ENCODE results near the gene FBXO24.

GRCh38 chr7:100629117-100629716 is 43.1 kb downstream of the FBXO24 start:
- peak; percentile 37; the same call in 1 of the 2 replicates for TF ChIP-seq CTCF (tag by site-specific recombination; IDR thresholded peaks at IDR 0.05)
- TF ChIP-seq MEIS1 (CRISPR knock-in tag; IDR thresholded peaks at IDR 0.05; ENCODE audit: borderline replicate concordance): no peak
- no peak for TF ChIP-seq ZNF311 (tag by site-specific recombination; IDR thresholded peaks at IDR 0.05; ENCODE audit: borderline replicate concordance)
- no peak for TF ChIP-seq REST (tag by site-specific recombination; IDR thresholded peaks at IDR 0.05)
- no peak for TF ChIP-seq YY1 (tag by site-specific recombination; IDR thresholded peaks at IDR 0.05)
- no peak for TF ChIP-seq ZNF26 (tag by site-specific recombination; IDR thresholded peaks at IDR 0.05)
- TF ChIP-seq HOXD13 (CRISPR knock-in tag; IDR thresholded peaks at IDR 0.05; ENCODE audit: borderline replicate concordance): no peak
- TF ChIP-seq ZNF174 (tag by site-specific recombination; IDR thresholded peaks at IDR 0.05): no peak
- no peak for TF ChIP-seq ZNF292 (tag by site-specific recombination; IDR thresholded peaks at IDR 0.05; ENCODE audit: borderline replicate concordance, low read depth)
- TF ChIP-seq ZNF629 (tag by site-specific recombination; IDR thresholded peaks at IDR 0.05): no peak
- TF ChIP-seq ZNF639 (tag by site-specific recombination; IDR thresholded peaks at IDR 0.05): no peak
- TF ChIP-seq ZNF157 (tag by site-specific recombination; IDR thresholded peaks at IDR 0.05): no peak
